GM12878 (cell line): ENCODE results near the gene ERVH48-1. TPM values are rescaled to one million over a fixed set of nuclear protein-coding genes. Genes with fewer than 3 reads are reported as not detected.

Source experiments
- ATAC-seq: fragments of 200-7000 bp; cut with Tn5 transposase; 3 replicates; pipeline ENCODE4 v1.9.1; 2020; ENCODE audit warnings: mild to moderate bottlenecking, moderate library complexity
- BruUV-seq: library from RNA; stranded (reverse); fragments of 400-500 nt; replicated peaks from 2 replicates; lab custom pipeline; 2021; lab: Mats Ljungman, UMichigan
- CTCF ChIA-PET: fragments of 300-600 bp; sonication (Branson Sonifier 250); formaldehyde crosslinking; extraction: SDS; loops from one replicate; lab custom pipeline; 2021; ENCODE audit warnings: inconsistent platforms; lab: Yijun Ruan, JAX
- POLR2A ChIA-PET: fragments of 350-600 bp; formaldehyde crosslinking; extraction: SDS; loops from one replicate; lab custom pipeline; 2021; ENCODE audit warnings: inconsistent platforms; lab: Charles Lee
- RAD21 ChIA-PET: fragments of 300-600 bp; sonication (Branson Sonifier 250); formaldehyde crosslinking; loops from one replicate; lab custom pipeline; 2023; ENCODE audit warnings: antibody characterized with exemption; ENCODE audit not compliant: unreplicated experiment; lab: Charles Lee
- SMC1A ChIA-PET: fragments of 300-600 bp; sonication (Branson Sonifier 250); formaldehyde crosslinking; loops from one replicate; lab custom pipeline; 2023; ENCODE audit not compliant: unreplicated experiment, uncharacterized antibody; lab: Charles Lee
- DNase-seq: peaks from one replicate; pipeline ENCODE4 v3.0.0-alpha.2; 2011; ENCODE audit warnings: low read depth, low spot score
- FAIRE-seq: peaks from 3 replicates; lab custom pipeline; 2011; peaks lifted over from hg19 to GRCh38; lab: Jason Lieb, UNC
- H2AFZ ChIP-seq: 2 replicates; pipeline ENCODE4 v1.6.0; 2011; ENCODE audit warnings: low read depth, low read length, control low read depth; ENCODE audit not compliant: control insufficient read depth
- H3K27ac ChIP-seq: 2 replicates; pipeline ENCODE4 v1.5.1; 2011; ENCODE audit warnings: control low read depth; ENCODE audit not compliant: control insufficient read depth, insufficient read depth
- H3K27me3 ChIP-seq, 2 experiments: replicated peaks in 1 of 2; 2 replicates each; pipeline versions ENCODE4 v1.6.0 to v1.6.1; 2011; ENCODE audit warnings: low read length in 1 of 2; ENCODE audit not compliant: control insufficient read depth in 2 of 2, insufficient read depth in 2 of 2
- H3K36me3 ChIP-seq, 2 experiments: 2 replicates each; pipeline ENCODE4 v1.5.1; 2011; ENCODE audit warnings: low read length in 1 of 2; ENCODE audit not compliant: control insufficient read depth in 2 of 2, insufficient read depth in 2 of 2
- H3K4me1 ChIP-seq: 2 replicates; pipeline ENCODE4 v1.6.1; 2011; ENCODE audit warnings: mild to moderate bottlenecking, low read length, moderate library complexity, mixed read lengths; ENCODE audit not compliant: control insufficient read depth, insufficient read depth
- H3K4me2 ChIP-seq: 2 replicates; pipeline ENCODE4 v1.6.0; 2011; ENCODE audit warnings: control low read depth; ENCODE audit not compliant: control insufficient read depth, insufficient read depth
- H3K4me3 ChIP-seq: fragments of 200-600 bp; sonication (generic); 2 replicates; pipeline ENCODE4 v1.5.1; 2016
- H3K79me2 ChIP-seq: 2 replicates; pipeline ENCODE4 v1.6.0; 2011; ENCODE audit warnings: low read length; ENCODE audit not compliant: control insufficient read depth, insufficient read depth
- H3K9ac ChIP-seq: 2 replicates; pipeline ENCODE4 v1.8.0; 2011; ENCODE audit warnings: low read length, control low read depth, mixed read lengths; ENCODE audit not compliant: control insufficient read depth, insufficient read depth
- H3K9me3 ChIP-seq: replicated peaks from 3 replicates; pipeline ENCODE4 v1.5.1; 2011; ENCODE audit warnings: mild to moderate bottlenecking, low read length; ENCODE audit not compliant: control insufficient read depth, insufficient read depth
- H4K20me1 ChIP-seq: 2 replicates; pipeline ENCODE4 v1.6.0; 2011; ENCODE audit not compliant: control insufficient read depth, insufficient read depth
- ATF7 ChIP-seq: fragments of 450-650 bp; IDR thresholded peaks from 2 replicates; pipeline ENCODE4 v1.6.1; 2016; ENCODE audit warnings: low read depth, mild to moderate bottlenecking
- CBX3 ChIP-seq: fragments of 200-600 bp; sonication (generic); IDR thresholded peaks from 2 replicates; pipeline ENCODE4 v1.6.1; 2016; ENCODE audit warnings: low read depth, borderline replicate concordance
- CEBPB ChIP-seq, 2 experiments: fragments of 150-350 bp in 1 of 2; IDR thresholded peaks; 2 replicates each; pipeline ENCODE4 v1.6.1; 2012 to 2014; ENCODE audit warnings: low read depth in 2 of 2, low read length in 2 of 2, borderline replicate concordance in 1 of 2, inconsistent platforms in 1 of 2
- CHD4 ChIP-seq: fragments of 200-600 bp; sonication (generic); IDR thresholded peaks from 2 replicates; pipeline ENCODE4 v1.6.1; 2016; ENCODE audit warnings: mild to moderate bottlenecking
- CREM ChIP-seq: IDR thresholded peaks from 2 replicates; pipeline ENCODE4 v1.6.1; 2014; ENCODE audit warnings: antibody characterized with exemption, low read depth
- GATAD2B ChIP-seq: fragments of 450-650 bp; conservative IDR thresholded peaks from 2 replicates; pipeline ENCODE4 v1.6.1; 2017; ENCODE audit warnings: low read depth, mild to moderate bottlenecking, moderate library complexity
- IKZF1 ChIP-seq: fragments of 450-650 bp; conservative IDR thresholded peaks from 2 replicates; pipeline ENCODE4 v1.6.1; 2017; ENCODE audit warnings: antibody characterized with exemption, mild to moderate bottlenecking
- NKRF ChIP-seq: fragments of 450-650 bp; conservative IDR thresholded peaks from 2 replicates; pipeline ENCODE4 v1.6.1; 2017; ENCODE audit warnings: mild to moderate bottlenecking, moderate library complexity
- PAX5 ChIP-seq: IDR thresholded peaks from 2 replicates; pipeline ENCODE4 v1.6.1; 2011; ENCODE audit warnings: low read depth, low read length, borderline replicate concordance
- POLR2AphosphoS5 ChIP-seq: IDR thresholded peaks from 2 replicates; pipeline ENCODE4 v1.6.1; 2011; ENCODE audit warnings: mild to moderate bottlenecking, low read length, inconsistent platforms
- SIX5 ChIP-seq: IDR thresholded peaks from 2 replicates; pipeline ENCODE4 v1.6.1; 2011; ENCODE audit warnings: mild to moderate bottlenecking, low read depth, low read length, moderate library complexity; ENCODE audit not compliant: severe bottlenecking
- SMAD5 ChIP-seq: IDR thresholded peaks from 2 replicates; pipeline ENCODE4 v1.6.1; 2016; ENCODE audit warnings: antibody characterized with exemption, low read depth
- STAT3 ChIP-seq: IDR thresholded peaks from 2 replicates; pipeline ENCODE4 v1.6.1; 2011; ENCODE audit warnings: low read depth, low read length, improper control_type of control experiment
- TAF1 ChIP-seq: IDR thresholded peaks from 2 replicates; pipeline ENCODE4 v1.6.1; 2011; ENCODE audit warnings: mild to moderate bottlenecking, low read depth, low read length, borderline replicate concordance
- WGBS: methylation state at CpG from one replicate; pipeline ENCODE4 v1.1.6; 2016; ENCODE audit warnings: low lambda C conversion rate; ENCODE audit not compliant: insufficient replicate concordance, insufficient coverage; ENCODE audit errors: missing lambda C conversion rate; 5-methylcytosine and 5-hydroxymethylcytosine counted together
- in situ Hi-C: fragments of 300-500 bp; cut with MboI; formaldehyde crosslinking; loops from 9 replicates; pipeline ENCODE4 v1.14.3; 2018; ENCODE audit warnings: mixed read lengths
- intact Hi-C: fragments of 100-400 bp; cut with micrococcal nuclease; formaldehyde crosslinking; loops from one replicate; pipeline ENCODE4 v1.14.2; 2022; ENCODE audit not compliant: unreplicated experiment
- polyA plus RNA-seq, 11 experiments: library from polyadenylated mRNA; depleted of rRNA in 4 of 11; unstranded in 6 of 11; stranded (reverse) in 5 of 11; fragments of >200 nt; fragmentation: Nextera tagmentation in 4 of 11; fragmentation: Illumina TruSeq in 1 of 11; extraction: Ambion mirVana in 4 of 11; extraction: Trizol in 1 of 11; gene quantifications; 1 replicate in 1 of 11; 2 replicates in 10 of 11; pipeline versions ENCODE4 v1.2.1 to v1.2.3, GENCODE V29; 2011 to 2016; ENCODE audit warnings: inconsistent platforms in 2 of 11, missing spikeins in 2 of 11, low read depth in 1 of 11
- total RNA-seq, 4 experiments: library from RNA; depleted of rRNA in 3 of 4; stranded (reverse); fragments of >200 nt in 3 of 4; fragmentation: Illumina TruSeq in 1 of 4; extraction: Trizol in 1 of 4; gene quantifications; 2 replicates each; pipeline versions ENCODE4 v1.2.1 to v1.2.3, GENCODE V29; 2013 to 2021
- TF ChIP-seq, protein P1 (sequence below): fragments of 450-650 bp; IDR thresholded peaks from 2 replicates; pipeline ENCODE4 v1.6.1; 2017; ENCODE audit warnings: mild to moderate bottlenecking, moderate library complexity
- TF ChIP-seq, protein P2 (sequence below): IDR thresholded peaks from 2 replicates; pipeline ENCODE4 v1.6.1; 2012; ENCODE audit warnings: low read depth, low read length, improper control_type of control experiment

Gene ERVH48-1
- total and polyA plus RNA-seq, 10 of the 15 experiments (the other 5 are each of a cell fraction or from before 2014, with no cell fraction given) = 0.03 to 0.30 (median 0.13) TPM; not detected in 7

DNA sequence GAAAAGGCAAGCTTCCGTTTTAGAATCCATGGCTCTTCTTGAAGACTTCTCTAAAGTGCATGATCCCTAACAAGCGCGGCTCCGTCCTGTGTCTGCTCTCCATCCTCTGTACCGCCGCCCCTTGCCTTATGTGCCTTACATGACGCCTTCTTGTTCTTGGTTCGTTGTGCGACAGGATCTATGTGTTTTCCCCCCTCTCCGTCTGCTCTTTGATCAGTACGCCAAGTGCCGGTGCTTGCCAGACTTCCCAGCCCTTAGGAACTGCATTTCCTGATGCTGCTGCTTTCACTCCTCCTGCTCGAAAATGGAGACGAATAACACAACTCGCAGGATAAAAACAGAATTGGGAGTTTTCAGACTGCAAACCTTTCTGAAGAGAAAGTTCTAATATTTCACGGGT lies 19.2 kb downstream of the ERVH48-1 start:
- Histone ChIP-seq H3K9ac (no peak overlapping the region), H3K4me3 (no peak overlapping the region), H3K27me3 (no peaks in the 10 kb centered on the region), H3K9me3 (no peaks in the 10 kb centered on the region), H3K4me1 (no peaks in the 10 kb centered on the region), H4K20me1 (no peaks in the 10 kb centered on the region), H3K36me3 (peaks cover 10 to 31% of the 10 kb centered on the region in 2 experiments; a peak in 3 of 4 replicates), H3K79me2 (no peaks in the 10 kb centered on the region)
- no peak for FAIRE-seq
- ChIA-PET CTCF (interaction anchor here (1.1 to 1.4 kb wide), 2 partner anchors 12 to 14 kb away, joined by 3 read pairs; no protein-coding TSS in a partner anchor), SMC1A (no interaction called here), POLR2A (no interaction called here)
- in situ Hi-C loops = no loop called here
- no peak for TF ChIP-seq POLR2AphosphoS5
- no peak for TF ChIP-seq SMAD5
- no peak for TF ChIP-seq PAX5
- no peak for TF ChIP-seq NKRF
- TF ChIP-seq STAT3 = no peak
- TF ChIP-seq, protein P1, sequence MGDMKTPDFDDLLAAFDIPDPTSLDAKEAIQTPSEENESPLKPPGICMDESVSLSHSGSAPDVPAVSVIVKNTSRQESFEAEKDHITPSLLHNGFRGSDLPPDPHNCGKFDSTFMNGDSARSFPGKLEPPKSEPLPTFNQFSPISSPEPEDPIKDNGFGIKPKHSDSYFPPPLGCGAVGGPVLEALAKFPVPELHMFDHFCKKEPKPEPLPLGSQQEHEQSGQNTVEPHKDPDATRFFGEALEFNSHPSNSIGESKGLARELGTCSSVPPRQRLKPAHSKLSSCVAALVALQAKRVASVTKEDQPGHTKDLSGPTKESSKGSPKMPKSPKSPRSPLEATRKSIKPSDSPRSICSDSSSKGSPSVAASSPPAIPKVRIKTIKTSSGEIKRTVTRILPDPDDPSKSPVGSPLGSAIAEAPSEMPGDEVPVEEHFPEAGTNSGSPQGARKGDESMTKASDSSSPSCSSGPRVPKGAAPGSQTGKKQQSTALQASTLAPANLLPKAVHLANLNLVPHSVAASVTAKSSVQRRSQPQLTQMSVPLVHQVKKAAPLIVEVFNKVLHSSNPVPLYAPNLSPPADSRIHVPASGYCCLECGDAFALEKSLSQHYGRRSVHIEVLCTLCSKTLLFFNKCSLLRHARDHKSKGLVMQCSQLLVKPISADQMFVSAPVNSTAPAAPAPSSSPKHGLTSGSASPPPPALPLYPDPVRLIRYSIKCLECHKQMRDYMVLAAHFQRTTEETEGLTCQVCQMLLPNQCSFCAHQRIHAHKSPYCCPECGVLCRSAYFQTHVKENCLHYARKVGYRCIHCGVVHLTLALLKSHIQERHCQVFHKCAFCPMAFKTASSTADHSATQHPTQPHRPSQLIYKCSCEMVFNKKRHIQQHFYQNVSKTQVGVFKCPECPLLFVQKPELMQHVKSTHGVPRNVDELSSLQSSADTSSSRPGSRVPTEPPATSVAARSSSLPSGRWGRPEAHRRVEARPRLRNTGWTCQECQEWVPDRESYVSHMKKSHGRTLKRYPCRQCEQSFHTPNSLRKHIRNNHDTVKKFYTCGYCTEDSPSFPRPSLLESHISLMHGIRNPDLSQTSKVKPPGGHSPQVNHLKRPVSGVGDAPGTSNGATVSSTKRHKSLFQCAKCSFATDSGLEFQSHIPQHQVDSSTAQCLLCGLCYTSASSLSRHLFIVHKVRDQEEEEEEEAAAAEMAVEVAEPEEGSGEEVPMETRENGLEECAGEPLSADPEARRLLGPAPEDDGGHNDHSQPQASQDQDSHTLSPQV = no peak
- no peak for TF ChIP-seq SIX5
- TF ChIP-seq, protein P2, sequence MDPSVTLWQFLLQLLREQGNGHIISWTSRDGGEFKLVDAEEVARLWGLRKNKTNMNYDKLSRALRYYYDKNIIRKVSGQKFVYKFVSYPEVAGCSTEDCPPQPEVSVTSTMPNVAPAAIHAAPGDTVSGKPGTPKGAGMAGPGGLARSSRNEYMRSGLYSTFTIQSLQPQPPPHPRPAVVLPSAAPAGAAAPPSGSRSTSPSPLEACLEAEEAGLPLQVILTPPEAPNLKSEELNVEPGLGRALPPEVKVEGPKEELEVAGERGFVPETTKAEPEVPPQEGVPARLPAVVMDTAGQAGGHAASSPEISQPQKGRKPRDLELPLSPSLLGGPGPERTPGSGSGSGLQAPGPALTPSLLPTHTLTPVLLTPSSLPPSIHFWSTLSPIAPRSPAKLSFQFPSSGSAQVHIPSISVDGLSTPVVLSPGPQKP = no peak
- TF ChIP-seq TAF1 = no peak
- TF ChIP-seq CREM = no peak
- no peak for TF ChIP-seq CBX3
- no peak for TF ChIP-seq IKZF1
- no peak for TF ChIP-seq CEBPB (IDR thresholded peaks at IDR 0.05; ENCODE audit: borderline replicate concordance in 1 of 2, low read depth in 2 of 2, low read length in 2 of 2)
- no peak for TF ChIP-seq GATAD2B
- no peak for TF ChIP-seq CHD4
- no peak for TF ChIP-seq ATF7
- TF ChIP-seq, all 136 proteins: peak for 0
- 98% methylated on average over 16 of the region's 16 CpGs for WGBS
- DNase-seq = no peak
- RAD21 ChIA-PET = no interaction called here
- intact Hi-C loops = no loop called here
- no peak overlapping the region for H3K4me2 ChIP-seq
- no peak overlapping the region for H3K27ac ChIP-seq
- no peak for ATAC-seq
- no peak overlapping the region for H2AFZ ChIP-seq
- no TSS peak for BruUV-seq
